Activated T-cell treated with anti-CD3 and anti-CD28 coated beads, Interleukin-2, amount 50 U/mL, for 72 hours (primary cell): ENCODE measurements around the gene DMWD. TPM values are rescaled to one million over a fixed set of nuclear protein-coding genes. Genes with fewer than 3 reads are reported as not detected.

Experiments
- ATAC-seq, 2 donors: fragments of 150-1000 bp; cut with Tn5 transposase; replicated peaks in 1 of 2; 2 replicates each; pipeline ENCODE4 v1.10.0; 2021; ENCODE audit warnings: moderate library complexity in 2 of 2, mild to moderate bottlenecking in 1 of 2
- DNase-seq, 2 donors: peaks; one replicate each; pipeline ENCODE4 v3.0.0; 2021 to 2022; ENCODE audit warnings: mixed read lengths in 1 of 2
- H3K27ac Mint-ChIP-seq: one replicate; pipeline ENCODE4 v1.8.0; 2022; ENCODE audit warnings: mild to moderate bottlenecking, moderate library complexity, mixed read lengths
- H3K27me3 Mint-ChIP-seq: one replicate; pipeline ENCODE4 v1.8.0; 2022; ENCODE audit warnings: low read depth, mixed read lengths
- H3K36me3 Mint-ChIP-seq, 2 donors: one replicate each; pipeline ENCODE4 v1.8.0; 2022; ENCODE audit warnings: mixed read lengths in 2 of 2, mild to moderate bottlenecking in 1 of 2; ENCODE audit not compliant: insufficient read depth in 2 of 2
- H3K4me1 Mint-ChIP-seq: one replicate; pipeline ENCODE4 v1.8.0; 2022; ENCODE audit warnings: low read depth, mixed read lengths
- H3K4me3 Mint-ChIP-seq, 2 donors: one replicate each; pipeline ENCODE4 v1.8.0; 2022; ENCODE audit warnings: mild to moderate bottlenecking in 2 of 2, mixed read lengths in 2 of 2, moderate library complexity in 2 of 2
- H3K9me3 Mint-ChIP-seq, 2 donors: one replicate each; pipeline ENCODE4 v1.8.0; 2022; ENCODE audit warnings: mixed read lengths in 2 of 2
- total RNA-seq, 2 donors: library from RNA; stranded (reverse); gene quantifications; one replicate each; pipeline ENCODE4 v1.2.3, GENCODE V29; 2022

The DMWD gene
- total RNA-seq, 2 donors from 2014 or later: 36.7 to 54.1 TPM

DNA sequence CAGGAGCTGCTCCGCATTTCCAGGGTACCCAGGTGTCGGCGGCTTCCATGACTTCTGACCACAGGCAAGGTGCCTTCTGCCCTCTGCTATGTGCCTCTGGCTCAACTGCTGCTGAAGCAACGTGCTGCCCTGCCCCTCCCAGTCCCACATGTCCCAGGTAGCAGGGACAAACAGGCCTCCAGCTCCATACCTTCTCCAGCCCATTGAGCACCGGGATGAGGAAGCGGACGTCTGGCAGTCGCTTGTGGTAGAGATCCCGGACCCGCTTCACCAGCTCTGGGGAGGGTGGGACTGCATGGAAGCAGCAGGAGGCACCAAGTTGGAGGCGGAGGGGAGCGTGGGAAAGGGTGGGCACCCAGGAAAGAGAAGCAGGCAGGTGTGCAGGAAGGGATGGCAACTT, 30.5 kb upstream of the DMWD start:
- DNase-seq (no peak), ATAC-seq (no peak)
- H3K27ac Mint-ChIP-seq: no peak overlapping the region
- H3K36me3 Mint-ChIP-seq: peaks cover 5 to 11% of the 10 kb centered on the region in 2 donors
- no peaks in the 10 kb centered on the region for H3K27me3 Mint-ChIP-seq
- H3K4me1 Mint-ChIP-seq: peaks cover 4% of the 10 kb centered on the region
- no peaks in the 10 kb centered on the region for H3K9me3 Mint-ChIP-seq
- no peak overlapping the region for H3K4me3 Mint-ChIP-seq

DNA sequence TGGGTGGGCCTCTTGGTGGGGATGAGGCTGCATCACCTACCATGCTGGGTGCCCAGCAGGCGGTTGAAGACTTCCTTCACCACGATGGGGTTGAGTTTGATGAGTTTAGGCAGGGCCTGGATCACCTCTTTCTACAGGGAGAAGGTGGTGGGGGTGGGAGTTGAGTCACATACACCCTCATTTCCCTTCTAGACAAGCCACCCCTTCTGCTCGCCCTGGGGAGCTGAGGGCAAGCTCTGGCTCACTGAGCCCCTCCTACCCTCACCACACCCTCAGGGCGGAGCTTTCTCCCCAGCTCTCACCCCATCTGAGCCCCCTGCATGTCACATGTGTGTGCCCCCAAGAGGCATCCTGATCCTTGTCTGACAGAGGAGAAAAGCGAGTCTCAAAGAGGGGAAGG, 30.1 kb upstream of the DMWD start:
- H3K27ac Mint-ChIP-seq: no peak overlapping the region

DNA sequence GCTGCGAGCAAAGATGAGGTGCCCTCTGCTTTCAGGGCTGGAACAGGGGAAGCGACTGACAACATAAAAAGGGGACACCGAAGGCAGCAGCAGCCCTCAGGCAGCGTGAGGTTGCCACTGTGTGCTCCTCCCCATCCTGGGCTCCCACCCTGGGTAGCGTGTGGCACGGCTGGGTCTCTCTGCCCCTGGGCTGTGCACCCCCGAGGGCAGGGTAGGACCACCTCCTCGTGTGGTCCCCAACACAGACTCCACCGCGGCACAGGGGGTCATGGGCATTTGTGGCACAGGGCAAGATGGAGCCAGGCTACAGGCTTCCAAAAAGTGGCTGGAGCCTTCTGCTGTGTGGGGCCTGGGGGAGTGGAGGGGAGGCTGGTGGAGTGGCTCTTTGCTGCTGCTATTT, 28.9 kb upstream of the DMWD start:
- no peak overlapping the region for H3K27ac Mint-ChIP-seq
- H3K36me3 Mint-ChIP-seq: peaks cover 3 to 11% of the 10 kb centered on the region in 2 donors
- H3K9me3 Mint-ChIP-seq: no peaks in the 10 kb centered on the region
- no peaks in the 10 kb centered on the region for H3K27me3 Mint-ChIP-seq
- H3K4me3 Mint-ChIP-seq: no peak overlapping the region
- no peak for ATAC-seq
- peaks cover 6% of the 10 kb centered on the region for H3K4me1 Mint-ChIP-seq
- no peak for DNase-seq

More for the DNA sequence above, 30.1 kb upstream of the DMWD start:
- Mint-ChIP-seq H3K9me3 (no peaks in the 10 kb centered on the region), H3K36me3 (peaks cover 3 to 11% of the 10 kb centered on the region in 2 donors), H3K4me3 (no peak overlapping the region), H3K4me1 (peaks cover 4% of the 10 kb centered on the region), H3K27me3 (no peaks in the 10 kb centered on the region)
- DNase-seq (no peak), ATAC-seq (no peak)

DNA sequence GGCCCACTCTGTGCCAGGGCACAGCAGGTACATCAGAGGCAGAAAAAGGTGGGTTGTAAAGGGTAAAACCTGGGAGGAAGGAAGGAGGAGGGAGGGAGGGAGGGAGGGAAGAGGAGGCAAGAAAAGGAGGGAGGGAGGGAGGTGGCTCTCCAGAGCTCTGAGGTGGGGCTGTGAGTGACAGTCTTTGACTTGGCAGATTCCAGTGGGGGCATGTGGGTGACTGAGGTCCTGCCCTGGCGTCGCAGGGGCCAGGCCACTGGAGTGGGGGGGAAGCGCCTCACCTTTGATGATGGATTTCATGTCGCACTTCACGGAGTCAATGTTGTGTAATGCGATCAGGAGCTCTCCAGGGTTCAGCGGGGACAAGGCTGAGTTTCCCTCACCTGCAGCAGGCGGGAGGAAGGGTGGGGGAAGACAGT, 28.5 kb upstream of the DMWD start:
- no peak overlapping the region for H3K27ac Mint-ChIP-seq
- H3K9me3 Mint-ChIP-seq: no peaks in the 10 kb centered on the region
- no peak for ATAC-seq
- no peaks in the 10 kb centered on the region for H3K27me3 Mint-ChIP-seq
- no peak for DNase-seq
- peaks cover 3 to 11% of the 10 kb centered on the region in 2 donors for H3K36me3 Mint-ChIP-seq
- peaks cover 6% of the 10 kb centered on the region for H3K4me1 Mint-ChIP-seq
- H3K4me3 Mint-ChIP-seq: no peak overlapping the region

DNA sequence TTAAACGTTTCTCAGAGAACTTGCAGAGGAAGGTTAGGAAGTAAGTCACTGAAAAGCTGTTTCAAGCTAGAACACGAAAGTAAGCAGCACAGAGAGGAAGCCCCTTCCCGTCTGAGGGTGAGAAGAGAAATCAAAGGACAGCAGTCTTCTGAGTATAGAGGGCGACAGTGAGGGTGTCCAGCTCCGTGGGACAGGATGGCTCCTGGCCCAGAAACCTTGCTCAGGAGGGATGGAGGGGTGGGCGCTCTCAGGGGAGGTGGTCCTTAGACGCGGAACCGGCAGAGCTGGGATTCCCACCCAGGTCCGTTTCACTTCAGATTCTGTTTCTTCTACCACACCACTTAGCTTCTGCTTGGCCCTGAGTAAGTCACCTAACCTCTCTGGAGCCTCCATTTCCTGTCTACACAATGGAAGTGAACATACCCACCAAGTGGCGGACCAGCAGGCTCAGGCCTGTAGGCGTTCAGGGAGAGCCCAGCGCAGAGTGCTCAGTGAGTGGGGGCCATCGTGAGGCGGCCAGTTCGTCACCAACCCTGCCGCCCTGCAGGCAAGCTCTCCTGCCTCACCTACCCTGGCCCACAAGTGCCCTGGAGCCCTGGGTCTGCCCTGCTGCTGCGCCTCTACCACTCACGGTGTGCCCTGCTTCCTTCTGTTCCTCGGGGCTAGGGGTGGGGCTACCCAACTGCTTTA, 27.9 kb upstream of the DMWD start:
- Mint-ChIP-seq H3K27me3 (no peaks in the 10 kb centered on the region), H3K27ac (no peak overlapping the region), H3K4me3 (no peak overlapping the region), H3K4me1 (peaks cover 6% of the 10 kb centered on the region), H3K9me3 (no peaks in the 10 kb centered on the region), H3K36me3 (peaks cover 3 to 9% of the 10 kb centered on the region in 2 donors)
- DNase-seq (no peak), ATAC-seq (no peak)

DNA sequence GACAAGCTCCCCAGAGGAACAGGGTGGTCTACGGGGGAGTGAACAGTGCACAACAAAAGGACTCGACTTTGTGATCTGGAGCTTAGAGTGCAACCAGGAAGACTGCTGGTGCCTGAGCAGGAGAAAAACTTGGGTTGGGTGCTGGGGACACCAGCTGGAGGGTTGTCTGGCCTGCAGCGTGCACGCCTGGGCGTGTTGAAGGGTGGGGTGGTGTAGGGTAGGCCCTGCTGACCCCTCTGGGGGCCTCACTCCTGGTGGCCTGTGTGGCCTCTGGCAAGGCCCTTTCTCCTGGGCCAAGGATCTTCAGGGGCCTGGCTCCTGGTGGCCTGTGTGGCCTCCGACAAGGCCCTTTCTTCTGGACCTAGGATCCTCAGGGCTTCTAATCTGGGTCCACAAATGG, 27.1 kb upstream of the DMWD start:
- no peak for DNase-seq
- Mint-ChIP-seq H3K4me1 (peaks cover 6% of the 10 kb centered on the region), H3K9me3 (no peaks in the 10 kb centered on the region), H3K27ac (no peak overlapping the region), H3K4me3 (no peak overlapping the region), H3K27me3 (no peaks in the 10 kb centered on the region), H3K36me3 (peaks cover 3 to 7% of the 10 kb centered on the region in 2 donors)
- no peak for ATAC-seq

DNA sequence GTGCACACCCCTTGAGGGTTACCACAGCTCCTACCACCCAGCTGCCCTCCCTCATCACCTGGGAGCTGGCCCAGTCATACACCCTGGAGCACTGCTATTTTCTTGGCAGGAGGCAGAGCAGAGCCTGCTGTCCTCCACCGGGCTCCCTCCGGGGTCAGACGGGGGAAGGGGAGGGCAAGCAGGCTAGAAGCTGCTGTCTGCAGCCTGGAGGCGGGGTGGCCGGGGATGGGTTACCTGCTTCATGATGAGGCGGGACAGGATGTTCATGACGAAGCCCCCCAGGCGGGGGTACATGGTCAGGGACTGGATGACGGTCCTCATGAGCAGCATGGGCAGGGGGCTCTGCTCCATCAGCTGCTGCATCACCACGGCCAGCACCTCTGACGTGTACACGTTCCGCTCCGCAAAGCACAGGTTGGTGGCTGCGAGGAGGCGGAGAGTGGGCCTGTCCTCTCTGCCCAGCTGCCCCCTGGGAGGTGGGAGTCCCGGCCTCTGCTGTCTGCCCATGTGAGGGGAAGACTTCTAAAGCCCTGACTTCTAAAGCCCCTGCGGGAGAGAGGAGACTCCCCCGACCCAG, 25.2 kb upstream of the DMWD start:
- Mint-ChIP-seq H3K27me3 (no peaks in the 10 kb centered on the region), H3K27ac (no peak overlapping the region), H3K36me3 (no peaks in the 10 kb centered on the region), H3K4me1 (peaks cover 6% of the 10 kb centered on the region), H3K4me3 (no peak overlapping the region), H3K9me3 (no peaks in the 10 kb centered on the region)
- DNase-seq (no peak), ATAC-seq (peak; percentile 5 to 8)

DNA sequence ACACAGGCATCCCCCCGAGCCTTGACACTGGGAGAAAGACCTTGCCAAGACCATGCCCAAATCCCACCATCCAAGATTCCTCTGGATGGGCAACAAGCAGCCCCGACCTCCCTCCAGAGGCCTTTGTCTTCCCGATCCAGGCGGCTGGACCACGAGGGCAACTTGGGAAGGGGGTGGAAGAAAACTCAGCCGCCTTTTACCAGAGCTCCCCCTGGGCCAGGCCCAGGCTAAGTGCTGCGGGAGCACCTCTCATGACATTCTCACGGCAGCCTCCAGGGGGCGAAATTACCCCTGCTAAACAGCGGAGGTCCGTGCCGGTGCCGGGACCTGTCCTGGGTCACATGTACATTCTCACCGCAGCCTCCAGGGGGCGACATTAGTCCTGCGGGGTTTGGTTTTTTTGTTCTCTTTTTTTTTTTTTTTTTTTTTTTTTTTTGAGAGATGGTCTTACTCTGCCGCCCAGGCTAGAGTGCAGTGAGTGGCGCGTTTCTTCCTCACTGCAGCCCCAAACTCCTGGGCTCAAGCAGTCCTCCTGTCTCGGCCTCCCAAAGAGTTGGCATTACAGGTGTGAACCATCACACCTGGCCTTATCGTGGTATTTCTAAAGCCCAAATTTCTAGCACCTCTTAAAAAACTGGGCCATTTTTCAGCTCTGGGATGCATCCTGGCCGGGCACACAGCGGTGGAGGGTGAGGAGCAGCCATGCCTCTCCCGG, 24.5 kb upstream of the DMWD start:
- no peak overlapping the region for H3K4me3 Mint-ChIP-seq
- DNase-seq (peak; percentile 97), ATAC-seq (peak; percentile 95)
- no peaks in the 10 kb centered on the region for H3K27me3 Mint-ChIP-seq
- no peaks in the 10 kb centered on the region for H3K9me3 Mint-ChIP-seq
- H3K27ac Mint-ChIP-seq: peak overlapping the region; percentile 46
- peaks cover 6% of the 10 kb centered on the region for H3K4me1 Mint-ChIP-seq
- H3K36me3 Mint-ChIP-seq: no peaks in the 10 kb centered on the region

DNA sequence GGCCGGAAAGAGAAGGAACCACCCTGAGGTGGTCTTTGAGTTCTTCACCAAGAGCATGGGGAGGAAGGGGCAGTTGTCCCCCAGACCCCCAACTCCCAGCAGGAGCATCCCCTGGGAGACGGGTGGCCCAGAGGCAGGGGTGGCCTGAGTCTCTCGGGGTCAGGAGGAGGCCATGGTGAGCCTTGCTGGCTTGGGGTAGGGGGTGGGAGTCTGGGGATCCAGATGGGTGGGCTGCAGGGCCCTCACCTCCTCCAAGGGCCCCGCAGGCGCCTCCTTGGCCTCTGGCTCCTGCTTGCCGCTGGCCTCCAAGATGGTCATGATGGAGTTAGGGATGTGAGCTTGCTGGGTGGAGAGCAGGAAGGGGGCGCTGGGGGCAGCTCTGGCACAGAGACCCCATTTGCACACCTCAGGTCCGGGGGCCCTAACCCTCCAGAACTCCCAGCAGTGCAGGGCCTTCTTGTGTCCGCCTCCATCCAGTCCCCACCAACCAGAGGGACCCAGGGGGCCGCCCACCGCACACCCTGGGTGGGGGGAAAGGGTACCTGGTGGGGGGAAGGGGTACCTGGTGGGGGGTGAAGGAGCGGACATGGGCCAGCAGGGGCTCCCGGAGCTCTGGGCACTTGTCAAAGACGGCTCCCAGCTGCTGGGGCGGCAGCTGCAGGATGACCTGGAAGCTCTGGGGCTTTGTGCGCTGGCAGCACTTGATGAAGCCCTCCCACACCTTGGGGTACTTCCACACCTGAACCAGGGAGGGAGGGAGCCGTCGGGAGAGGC, 23.8 kb upstream of the DMWD start:
- Mint-ChIP-seq H3K4me3 (no peak overlapping the region), H3K36me3 (no peaks in the 10 kb centered on the region), H3K4me1 (peaks cover 6% of the 10 kb centered on the region), H3K9me3 (no peaks in the 10 kb centered on the region), H3K27me3 (no peaks in the 10 kb centered on the region), H3K27ac (no peak overlapping the region)
- DNase-seq (no peak), ATAC-seq (no peak)

DNA sequence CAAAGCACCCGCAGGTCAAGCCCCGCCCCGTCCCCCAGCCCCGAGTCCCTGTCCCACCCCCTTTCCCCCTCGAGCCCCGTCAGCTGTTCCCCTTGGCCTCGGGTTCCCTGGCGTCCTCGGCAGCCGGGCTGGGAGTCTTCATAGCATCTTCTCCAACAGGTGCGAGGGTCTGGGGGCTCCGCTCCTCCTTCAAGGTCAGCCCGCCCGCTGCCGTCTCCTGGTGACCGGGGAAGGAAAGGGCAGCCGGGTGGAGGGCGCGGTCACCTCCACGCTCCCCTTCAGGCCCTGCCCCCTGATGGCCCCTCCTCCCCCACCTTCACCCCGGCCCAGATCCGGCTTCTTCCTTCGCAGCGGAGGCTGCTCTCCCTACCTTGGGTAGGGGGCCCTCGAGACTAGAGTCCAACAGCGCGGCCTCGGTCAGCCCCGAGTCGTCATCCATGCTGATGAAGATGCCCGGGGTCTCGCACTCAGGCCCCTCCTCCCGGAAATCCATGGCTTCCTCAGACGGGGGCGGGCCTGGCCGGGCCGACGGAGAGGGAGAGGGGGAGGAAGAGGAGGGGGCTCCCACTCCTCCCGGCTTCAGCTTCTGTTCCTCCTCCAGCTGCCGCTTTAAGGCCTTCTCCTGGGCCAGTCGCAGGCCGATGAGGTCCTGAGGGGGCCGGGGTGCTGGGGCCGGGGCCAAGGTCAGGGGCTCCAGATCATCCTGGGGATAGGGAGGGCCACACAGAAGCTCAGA, 23.0 kb upstream of the DMWD start:
- DNase-seq: no peak
- Mint-ChIP-seq H3K27ac (no peak overlapping the region), H3K36me3 (no peaks in the 10 kb centered on the region)

DNA sequence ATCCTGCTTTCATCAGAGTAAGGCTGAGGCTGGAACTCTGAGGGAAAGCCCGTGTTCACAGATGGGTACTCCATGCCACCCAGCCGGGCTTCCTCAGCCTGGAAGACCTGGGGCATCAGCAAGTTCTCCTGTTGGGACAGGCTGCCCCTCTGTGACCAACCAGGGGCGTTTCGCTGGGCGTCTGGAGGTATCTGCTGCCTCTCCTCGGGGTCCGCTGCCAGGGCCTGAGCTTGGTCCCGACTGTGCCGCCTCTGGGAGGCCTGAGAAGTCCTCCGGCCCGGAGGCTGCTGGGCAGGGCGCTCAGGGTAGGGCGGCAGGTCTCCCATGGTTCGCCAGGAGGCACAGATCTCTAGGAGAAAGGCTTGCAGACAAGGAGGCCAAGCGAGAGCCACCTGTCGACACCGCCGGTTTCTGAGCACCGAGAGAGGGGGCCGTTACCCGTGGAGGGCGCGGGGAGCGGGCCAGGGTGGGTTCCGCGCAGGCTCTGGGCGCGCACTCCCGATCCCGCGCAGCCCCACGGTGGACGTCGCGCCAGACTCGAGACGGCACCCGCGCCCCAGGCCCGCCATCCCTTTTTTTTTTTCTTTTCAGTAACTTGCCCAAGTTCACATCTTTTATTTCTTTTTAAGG, 22.3 kb upstream of the DMWD start, which contains the start of gene RSPH6A:
Gene RSPH6A, minus strand, starts transcription at position 458 of the 630 bp plus-strand sequence. Its CDS starts 132 bp downstream, at position 326.
- DNase-seq: no peak
- no peak within 1 kb of the TSS for H3K27ac Mint-ChIP-seq
- peaks cover 6% of the 10 kb centered on the region for H3K4me1 Mint-ChIP-seq
- no peak for ATAC-seq
- no peak within 1 kb of the TSS for H3K4me3 Mint-ChIP-seq
- no peaks in the 10 kb centered on the region for H3K36me3 Mint-ChIP-seq
- H3K27me3 Mint-ChIP-seq: no peaks in the 10 kb centered on the region
- no peaks in the 10 kb centered on the region for H3K9me3 Mint-ChIP-seq

More for the DNA sequence above, 23.0 kb upstream of the DMWD start:
- ATAC-seq: no peak
- H3K9me3 Mint-ChIP-seq: no peaks in the 10 kb centered on the region
- H3K27me3 Mint-ChIP-seq: no peaks in the 10 kb centered on the region
- no peak overlapping the region for H3K4me3 Mint-ChIP-seq
- H3K4me1 Mint-ChIP-seq: peaks cover 6% of the 10 kb centered on the region

DNA sequence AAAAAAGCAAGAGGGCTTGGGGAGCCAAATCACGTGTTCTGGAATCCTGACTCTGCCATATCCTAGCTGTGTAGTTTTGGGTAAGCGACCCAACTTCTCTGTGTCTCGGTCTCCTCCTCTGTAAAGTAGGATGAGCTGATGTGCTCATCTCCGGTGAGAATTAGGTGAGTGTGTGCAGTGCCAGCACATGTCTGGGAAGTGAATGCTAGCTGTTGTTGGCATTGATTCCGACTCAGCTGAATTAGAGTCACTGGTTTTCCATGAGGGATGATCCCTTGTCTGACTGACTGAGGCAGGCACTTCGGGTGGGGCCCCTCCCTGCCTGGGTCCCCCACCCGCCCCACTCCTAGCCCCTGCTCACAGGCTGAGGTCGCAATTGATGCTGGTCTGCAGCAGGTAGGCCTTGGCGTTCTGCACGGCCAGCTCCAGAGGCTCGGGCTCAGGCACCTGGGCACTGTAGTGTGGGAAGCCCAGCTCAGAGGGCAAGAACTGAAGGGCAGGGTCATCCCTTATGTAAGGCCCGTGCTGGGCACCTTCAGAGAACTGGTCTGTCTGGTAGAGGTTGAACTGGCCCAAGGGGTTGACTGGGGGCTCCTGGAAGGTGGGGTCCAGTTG, 21.6 kb upstream of the DMWD start:
- Mint-ChIP-seq H3K27ac (no peak overlapping the region), H3K4me3 (no peak overlapping the region), H3K27me3 (no peaks in the 10 kb centered on the region), H3K36me3 (no peaks in the 10 kb centered on the region), H3K9me3 (no peaks in the 10 kb centered on the region), H3K4me1 (peaks cover 12% of the 10 kb centered on the region)
- DNase-seq: no peak
- ATAC-seq: no peak
